HK-2 (cell line): ENCODE results near the gene CELA1.
"Not testable (repeated sequence)": the region's sequence is repeated elsewhere in the genome, so short reads cannot be mapped to it uniquely, and the experiment has no call there.

ENCODE experiments used
- DNase-seq: peaks from one replicate; pipeline ENCODE4 v3.0.0-alpha.2; 2018; ENCODE audit not compliant: unreplicated experiment

CELA1 gene

DNA sequence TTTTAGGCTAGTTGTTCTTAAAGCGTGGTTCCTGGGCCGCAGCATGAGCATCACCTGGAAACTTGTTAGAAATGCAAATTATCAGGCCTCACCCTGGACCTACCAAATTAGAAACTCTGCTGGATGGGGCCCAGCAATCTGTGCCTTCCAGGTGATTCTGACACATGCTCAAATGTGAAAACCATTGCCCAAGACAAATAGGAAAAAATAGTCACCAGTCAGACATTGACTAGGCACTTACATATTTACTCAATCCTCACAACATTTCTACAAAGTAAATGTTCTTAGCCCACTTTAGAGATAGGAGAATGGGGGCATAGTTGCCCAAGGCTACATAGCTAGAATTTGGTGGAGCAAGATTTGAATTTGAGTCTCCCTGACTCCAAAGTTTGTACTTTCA lies 3.3 kb downstream of the CELA1 start:
- no peak for DNase-seq

DNA sequence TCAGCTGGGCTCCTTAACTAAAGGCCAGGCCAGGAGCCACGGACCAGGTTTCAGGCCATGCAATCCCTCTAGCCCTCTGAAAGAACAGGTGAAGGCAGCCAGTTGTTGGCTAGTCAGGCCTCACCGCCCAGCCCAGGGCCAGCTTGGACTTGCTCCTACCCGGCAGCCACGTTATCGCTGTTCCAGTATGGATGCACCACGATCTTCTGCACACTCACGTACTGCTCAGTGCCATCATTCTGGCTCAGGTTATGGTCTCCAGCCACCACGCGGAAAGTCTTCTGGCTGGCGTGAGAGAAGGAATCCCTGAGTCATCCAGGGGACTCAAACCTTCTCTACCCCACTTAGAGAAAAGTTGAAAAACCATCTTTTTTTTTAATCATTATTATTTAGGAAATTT lies 4.1 kb downstream of the CELA1 start:
- no peak for DNase-seq

DNA sequence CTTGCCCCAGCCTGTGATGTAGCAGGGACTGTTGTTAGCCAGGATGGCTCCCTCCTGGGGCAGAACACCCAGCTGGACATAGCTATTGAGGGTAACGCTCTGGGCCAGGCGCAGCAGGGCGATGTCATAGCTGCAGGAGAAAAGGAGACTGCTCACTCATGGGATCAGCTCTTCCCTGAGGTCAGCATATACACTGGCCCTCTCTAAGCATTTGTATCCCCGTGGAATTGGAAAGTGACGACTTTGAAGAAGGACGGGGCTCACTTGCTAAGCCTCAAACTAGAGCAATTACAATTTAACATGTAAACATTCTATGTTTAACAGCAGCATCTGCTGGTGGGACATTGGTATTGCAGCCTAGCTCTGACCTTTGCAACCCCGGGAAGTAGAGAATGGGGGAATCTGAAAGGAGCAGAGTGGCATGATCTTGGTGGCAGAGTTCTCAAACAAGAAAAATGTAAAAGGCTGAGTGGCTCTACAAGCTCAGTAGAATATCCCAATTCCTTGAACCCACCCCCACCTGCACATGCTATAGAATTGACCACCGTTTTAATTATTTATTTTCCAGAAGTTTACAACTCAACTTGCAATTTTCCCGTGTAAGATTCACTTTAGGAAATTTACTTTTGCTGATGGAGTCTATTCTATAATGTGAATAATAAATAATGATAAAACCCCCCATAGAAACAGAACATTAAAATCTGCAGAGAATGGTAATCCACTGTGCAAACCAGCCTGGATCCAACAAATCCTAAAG lies 5.0 kb downstream of the CELA1 start:
- DNase-seq = peak; percentile 55

DNA sequence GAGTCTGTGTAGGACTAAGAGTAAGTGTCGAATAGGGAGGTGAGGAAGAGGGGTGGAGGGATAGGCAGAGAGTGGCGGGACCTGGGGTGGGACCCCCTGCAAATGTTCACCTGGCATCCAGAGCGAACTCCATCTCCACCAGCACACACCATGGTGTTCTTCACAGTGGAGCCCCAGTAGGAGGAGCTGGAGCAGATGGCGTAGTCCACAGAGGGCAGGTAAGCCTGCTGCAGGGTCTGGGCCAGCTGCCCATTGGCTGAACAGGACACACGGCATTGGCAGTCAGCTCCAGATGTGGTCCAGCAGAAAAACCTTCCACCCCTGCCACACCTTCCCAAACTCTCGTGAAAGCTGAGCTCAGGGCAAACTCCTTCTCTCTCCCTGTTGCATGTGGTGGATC lies 6.7 kb downstream of the CELA1 start:
- no peak for DNase-seq

DNA sequence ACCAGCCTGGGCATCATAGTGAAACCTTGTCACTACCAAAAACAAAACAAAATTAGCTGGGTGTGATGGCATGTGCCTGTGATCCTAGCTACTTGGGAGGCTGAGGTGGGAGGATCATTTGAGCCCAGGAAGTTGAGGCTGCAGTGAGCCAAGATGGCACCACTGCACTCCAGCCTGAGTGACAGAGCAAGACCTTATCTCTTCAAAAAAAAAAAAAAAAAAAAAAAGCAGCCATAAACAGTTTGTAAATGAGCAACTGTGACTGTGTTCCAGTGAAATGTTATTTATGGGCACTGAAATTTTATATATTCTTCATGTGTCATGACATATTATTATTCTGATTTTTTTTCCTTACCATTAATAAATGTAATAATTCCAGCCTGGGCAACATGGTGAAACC lies 9.1 kb downstream of the CELA1 start:
- not testable (repeated sequence) for DNase-seq

DNA sequence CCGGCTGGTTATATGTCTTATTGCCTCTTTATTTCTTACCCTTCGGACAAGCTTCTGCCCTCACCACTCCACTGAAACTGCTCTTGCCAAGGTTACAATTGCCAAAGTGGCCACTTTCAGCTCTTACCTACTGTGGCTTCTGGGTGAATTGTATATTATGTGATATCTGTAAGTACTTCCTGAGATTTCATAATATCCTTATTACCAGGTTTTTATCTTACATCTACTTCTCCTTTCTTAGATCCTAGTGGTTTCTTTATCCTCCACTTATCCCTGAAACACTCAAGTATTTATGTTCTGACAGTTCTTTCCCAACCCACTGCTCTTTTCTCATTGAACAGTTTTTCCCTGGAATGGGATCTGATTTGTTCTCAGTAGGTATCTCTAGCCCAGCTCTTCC lies 10.5 kb downstream of the CELA1 start:
- no peak for DNase-seq

DNA sequence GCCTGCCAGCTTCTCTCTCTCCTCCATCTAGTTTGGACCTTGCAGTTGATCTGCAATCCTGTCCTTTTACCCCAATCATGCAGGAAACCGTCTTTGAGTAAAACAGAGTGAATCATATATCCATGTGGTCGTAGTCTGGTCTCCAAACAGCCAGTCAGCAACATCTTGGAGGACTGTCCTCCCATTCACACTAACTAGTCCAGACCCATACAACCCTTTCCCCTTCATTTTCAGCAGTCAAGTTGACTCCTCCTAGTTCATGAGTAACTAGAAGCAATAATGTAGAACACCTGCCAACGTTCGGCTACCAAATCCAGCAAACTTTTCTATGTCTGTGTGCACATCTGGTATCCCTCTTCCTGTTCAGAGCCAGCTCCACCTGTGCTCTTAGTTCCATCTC lies 11.7 kb downstream of the CELA1 start:
- DNase-seq = no peak

DNA sequence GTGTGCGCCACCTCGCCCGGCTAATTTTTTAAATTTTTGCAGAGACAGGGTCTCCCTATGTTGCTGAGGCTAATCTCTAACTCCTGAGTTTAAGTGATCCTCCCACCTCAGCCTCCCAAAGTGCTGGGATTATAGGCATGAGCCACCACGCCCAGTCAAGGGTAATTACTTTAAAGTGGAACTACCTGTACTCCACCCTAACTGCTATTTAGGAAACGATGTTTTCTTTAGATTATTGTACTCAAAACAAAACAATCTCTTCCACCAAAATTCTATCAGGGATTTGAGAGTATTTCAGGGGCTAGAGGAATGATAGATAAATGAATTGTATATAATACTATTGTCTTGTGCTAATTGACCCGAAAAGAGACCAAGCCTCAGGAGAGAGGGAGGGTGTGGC lies 12.9 kb downstream of the CELA1 start:
- DNase-seq = no peak

DNA sequence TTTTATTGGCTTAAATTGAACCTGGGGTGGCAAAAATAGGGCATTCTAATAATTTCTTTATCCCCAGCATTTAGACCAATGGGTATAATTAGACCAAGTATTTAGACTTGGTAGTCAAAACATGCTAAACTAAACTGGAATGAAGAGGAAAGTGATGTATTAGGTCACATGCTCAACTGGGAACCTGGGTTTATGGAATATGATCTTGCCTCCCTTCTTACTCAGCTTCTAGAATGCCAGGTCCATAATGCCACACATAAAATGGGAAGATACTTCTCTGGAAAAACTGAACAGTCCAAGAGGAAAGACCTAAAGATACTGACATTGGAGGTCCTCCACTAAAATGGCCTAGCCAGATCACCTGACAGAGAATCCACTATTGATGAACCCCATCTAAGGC lies 16.3 kb downstream of the CELA1 start:
- DNase-seq = no peak

DNA sequence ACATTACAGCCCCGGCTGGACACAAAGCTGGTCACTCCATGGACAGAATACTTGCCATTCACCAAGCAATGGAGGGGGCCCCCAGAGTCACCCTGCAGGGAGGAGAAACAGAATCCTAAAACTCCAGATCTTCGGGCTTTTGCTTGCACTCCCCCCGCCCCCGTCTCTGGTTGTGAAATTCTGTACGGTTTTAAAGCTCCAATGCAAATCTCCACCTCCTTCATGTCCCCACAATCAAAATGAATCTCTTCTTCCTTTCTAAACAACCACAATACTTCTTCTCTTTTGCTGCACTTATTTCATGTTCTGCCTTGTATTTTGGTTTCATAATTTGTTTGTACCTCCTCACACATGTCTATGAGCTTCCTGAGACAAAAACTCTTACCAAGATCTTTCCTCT lies 16.7 kb downstream of the CELA1 start:
- DNase-seq = no peak

DNA sequence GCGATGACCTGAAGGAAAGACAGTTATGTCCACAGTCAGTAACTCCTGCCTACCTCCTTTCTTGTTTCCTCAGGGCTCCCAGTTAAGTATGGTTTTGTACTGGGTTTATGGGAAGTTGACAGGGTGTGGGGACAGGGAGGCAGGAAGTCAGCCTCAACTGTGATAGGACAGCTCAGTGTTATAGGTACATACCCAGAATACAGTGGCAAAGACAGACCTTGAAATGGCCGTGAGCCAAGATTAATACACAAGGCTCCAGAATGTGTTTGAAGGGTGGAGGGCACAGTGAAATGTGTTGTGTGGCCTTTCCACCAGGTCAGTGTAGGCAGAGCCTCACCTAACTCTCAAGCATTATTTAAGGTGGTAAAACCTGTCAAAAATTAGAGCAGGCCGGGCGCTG lies 17.9 kb downstream of the CELA1 start:
- no peak for DNase-seq

DNA sequence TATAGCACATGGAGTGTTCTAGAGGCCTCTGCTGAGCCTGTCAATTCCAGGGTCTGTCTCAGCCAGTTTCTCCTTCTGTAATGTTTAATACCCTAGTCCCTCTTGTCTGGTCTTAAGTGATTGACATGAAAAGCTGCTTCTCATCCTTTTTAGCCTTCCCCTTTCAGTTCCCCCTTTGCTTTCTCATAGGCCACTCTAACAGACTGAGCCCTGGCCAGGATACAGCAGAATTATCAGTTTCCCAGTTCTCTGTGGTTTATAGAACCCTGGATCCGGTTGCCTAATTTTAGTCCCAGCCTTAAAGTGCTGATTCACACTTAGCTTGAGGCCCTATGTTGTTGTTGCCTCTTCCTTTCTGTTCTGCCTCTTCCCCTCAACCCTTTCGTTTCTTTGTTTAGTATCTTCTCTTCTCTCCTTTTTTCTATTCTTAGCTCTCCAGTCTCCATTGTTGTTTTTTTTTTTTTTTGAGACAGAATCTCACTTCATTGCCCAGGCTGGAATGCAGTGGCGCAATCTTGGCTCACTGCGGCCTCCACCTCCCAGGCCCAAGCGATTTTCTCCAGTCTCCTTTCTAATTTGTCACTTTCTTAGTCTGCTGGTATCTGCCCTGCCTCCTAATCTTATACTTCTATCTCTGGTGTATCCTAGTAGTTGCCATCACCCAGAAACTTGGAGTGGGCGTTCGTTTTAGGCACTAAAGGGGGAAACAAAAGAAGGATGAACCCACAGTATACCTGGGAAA lies 19.6 kb downstream of the CELA1 start:
- no peak for DNase-seq

DNA sequence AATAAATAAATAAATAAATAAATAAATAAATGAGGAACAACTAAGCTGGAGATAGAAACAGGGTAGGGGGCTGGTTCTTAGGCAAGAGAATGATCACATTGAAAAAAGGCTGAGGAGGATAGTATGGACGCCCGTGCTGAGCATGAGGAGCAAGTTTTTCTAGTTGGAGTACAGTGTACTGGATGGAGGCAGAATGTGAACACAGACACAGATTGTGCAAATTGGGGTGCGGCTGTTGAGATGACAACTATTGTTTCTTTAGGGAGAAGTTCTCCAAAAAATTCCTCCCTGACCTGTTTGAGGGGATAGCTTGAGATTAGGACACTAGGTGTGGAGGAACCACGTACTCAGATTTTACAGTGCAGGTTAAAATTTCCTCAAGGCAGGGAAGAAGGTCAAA lies 21.5 kb downstream of the CELA1 start:
- DNase-seq = no peak

DNA sequence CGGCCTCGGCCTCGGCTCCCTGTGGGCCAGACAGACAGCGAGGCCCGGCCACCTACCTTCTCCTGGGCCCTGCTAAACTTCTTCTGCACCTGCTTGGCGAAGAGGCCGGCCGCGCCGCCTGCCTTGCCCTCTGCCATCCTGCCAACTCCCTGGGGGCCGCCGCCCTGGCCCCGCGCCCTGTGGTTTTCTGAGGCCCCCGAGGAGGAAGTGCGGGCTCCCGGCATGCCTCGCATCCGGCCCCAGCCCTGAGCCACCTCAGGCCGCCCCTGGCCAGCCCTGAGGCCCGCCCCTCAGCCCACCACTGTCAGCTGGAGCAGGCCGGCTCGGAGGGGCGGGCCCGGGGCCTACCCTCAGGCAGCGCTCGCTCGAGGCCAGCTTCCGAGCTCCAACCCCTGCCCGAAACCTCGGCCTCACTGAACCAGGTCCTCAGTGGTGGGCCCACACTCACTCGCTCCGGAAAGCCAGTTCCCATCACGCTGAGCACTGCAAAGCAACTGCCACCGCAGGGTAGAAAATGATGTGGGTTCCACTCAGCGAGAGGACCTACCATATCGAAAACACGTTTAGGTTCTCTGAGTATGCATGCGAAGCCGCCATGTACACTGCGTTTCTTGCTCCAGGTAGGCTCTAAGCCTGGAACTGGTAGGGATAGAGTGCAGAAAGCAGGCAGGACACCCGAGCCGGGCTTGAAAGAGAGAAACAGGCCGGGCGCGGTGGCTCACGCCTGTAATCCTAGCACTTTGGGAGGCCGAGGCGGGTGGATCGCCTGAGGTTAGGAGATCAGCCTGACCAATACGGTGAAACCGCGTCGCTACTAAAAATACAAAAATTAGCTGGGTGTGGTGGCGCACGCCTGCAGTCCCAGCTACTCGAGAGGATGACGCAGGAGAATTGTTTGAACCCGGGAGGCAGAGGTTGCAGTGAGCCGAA lies 22.2 kb downstream of the CELA1 start, which contains the start of gene BIN2:
BIN2 (minus strand) TSS at position 209 of the 930 bp plus-strand sequence; CDS start at position 137, 72 bp downstream.
- no peak for DNase-seq

DNA sequence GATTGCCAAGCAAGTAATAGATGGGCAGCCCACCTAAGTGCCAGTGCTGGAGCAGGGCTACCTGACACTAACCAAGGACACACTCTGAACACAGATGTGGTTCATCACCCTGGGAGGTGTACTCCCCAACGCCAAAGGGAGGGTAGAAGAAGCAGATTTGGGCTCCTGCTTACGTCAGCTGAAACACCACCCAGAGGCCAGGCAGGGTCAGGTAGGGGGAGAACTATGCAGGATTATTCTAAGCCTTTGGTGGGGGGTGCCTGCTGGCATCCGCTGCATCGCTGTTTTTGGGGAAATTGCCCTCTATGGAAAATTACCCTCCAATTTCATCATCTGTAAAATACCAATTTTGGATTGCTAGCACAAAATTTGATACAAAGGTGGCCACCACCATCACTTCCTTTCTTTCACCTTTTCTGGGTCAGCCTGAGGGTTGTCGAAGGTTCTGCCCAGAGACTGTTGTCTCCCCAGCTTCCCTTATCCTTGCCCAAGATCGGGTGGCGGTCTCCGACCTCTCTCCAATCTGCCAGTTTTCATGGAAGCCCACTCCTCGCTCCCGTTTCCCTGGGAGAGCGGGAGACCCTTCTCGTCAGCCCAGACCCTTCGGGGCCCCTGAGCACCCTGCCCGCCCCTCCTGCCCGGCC lies 23.0 kb downstream of the CELA1 start:
- no peak for DNase-seq

DNA sequence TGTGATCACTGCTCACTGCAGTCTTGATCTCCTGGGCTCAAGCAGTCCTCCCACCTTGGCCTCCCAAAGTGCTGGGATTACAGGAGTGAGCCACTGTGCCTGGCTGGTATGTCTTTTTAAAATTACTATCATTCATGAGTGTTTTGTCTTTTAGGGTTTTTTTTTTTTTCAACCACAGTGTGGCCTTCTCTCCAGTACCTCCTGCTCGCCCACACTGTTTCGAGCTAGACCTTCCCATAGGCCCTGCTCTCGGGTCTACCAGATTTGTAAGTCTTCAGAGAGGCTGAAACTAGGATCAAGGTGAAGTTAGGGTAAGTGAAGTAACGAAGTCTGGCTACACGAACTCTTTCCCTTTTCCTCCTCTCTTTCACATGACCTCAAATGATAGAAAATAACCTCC lies 24.0 kb downstream of the CELA1 start:
- DNase-seq = no peak

DNA sequence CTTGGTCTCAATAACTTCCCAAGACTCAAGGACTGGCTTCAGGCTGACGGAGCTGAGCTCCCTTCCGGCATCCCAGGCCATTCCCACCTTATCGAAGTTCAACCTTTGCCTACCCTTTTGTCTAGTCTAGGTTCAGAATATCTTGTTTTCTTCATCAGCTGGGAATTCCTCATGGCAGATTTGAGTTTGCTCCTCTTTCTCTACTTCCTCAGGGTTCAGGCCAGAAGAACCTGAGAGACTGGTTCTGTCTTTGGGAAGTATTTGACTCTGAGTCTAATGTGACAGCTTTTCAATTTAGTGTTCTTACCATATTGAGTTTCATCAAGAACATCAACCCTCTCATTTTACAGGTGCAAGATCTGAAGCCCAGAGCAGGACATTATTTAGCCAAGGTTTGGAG lies 24.6 kb downstream of the CELA1 start:
- DNase-seq = no peak

DNA sequence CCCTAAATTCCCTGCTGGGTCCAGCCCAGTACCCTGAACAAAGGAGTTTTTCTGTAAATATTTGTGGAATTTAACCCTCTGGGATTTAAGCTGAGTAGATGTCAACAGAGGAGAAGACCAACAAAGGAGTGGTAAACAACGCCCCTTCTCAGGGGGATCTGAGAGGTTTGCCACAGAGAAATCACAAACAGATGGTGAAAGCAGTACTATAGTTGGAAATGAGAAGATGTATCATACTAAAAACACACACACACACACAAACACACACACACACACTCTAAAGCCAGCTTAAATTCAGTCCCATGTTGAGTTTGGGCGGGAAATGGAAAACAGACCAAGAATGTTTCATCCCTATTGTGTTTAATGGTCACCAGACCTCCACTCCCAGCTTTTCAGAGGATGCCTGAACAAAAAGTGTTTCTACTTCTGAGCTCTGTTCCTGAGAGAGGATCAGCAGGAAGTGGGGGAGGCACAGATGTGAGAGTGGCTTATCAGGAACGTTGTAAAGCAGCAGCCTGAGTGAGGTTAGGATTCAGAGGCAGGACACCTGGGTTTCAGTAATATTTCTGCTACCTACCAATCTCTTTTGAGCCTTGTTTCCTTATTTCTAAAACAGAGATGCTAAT lies 25.7 kb downstream of the CELA1 start:
- DNase-seq = no peak

DNA sequence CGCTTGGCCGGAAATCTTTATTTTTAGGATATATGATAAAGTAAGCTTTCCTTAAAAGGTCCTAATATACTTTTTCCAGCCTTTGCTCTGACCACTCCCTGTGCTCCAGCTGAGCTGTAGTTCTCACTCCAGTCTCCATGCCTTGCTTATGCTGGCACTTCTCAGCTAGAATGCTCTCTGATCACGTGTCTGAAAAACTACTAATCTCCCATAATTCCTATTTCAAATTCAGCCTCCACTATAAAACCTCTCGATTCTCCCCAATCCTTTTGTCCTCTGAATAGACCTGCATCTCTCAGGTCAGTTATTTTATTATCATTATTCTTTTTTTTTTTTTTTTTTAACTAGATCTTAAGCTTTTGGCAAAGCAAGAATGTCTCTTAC lies 26.2 kb downstream of the CELA1 start:
- DNase-seq = no peak

DNA sequence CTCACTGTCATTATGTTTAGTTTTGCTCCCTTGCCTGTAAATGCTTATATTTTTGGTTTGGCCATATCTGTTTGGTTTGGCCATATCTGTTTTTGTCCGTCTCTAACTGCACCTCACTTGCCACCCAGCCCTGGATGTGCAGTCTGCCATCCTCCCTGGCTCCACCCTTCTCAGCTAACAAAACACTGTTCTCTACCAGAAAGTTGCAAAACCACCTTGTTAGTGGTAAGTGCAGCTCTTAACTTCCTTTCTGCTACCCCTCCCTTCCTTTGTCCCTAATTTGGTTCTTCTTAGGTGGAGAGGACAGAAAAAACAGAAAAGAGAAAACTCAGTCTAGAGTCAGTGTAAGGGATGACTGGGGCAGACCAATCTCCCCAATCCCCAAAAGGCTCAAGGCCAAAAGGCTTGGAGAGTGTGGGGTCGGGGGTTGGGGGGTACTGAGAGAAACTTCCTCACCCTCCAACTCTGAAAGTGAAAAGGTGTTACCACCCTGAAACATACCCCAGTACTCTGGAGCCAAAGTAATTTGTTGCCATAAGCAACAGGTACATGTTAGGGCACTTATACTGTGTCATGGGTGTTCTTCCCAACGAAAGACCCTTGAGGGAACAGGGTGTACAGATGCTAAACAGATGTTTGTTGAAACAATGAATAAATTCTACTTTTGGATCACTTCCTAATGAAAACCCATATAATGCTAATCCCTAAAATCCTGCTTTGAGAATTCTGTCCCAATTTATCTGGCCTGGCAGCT lies 27.5 kb downstream of the CELA1 start:
- no peak for DNase-seq
